ENCODE data around the gene ACAP2. TPM values are rescaled to one million over a fixed set of nuclear protein-coding genes. Genes with fewer than 3 reads are reported as not detected.
"Not testable (repeated sequence)": the region's sequence is repeated elsewhere in the genome, so short reads cannot be mapped to it uniquely, and the experiment has no call there.

ACAP2 gene
- 143 TPM for total RNA-seq

GRCh38 chr3:195442573-195443390, at the start of gene ACAP2:
Gene ACAP2 (minus strand): TSS chr3:195443020. CDS start chr3:195442847, 173 bp downstream.
- Histone ChIP-seq H3K4me1 (ENCODE audit: insufficient read depth, low read length) (peaks cover 54% of the 10 kb centered on the region), H3K9me3 (ENCODE audit: low read depth, low read length) (no peaks in the 10 kb centered on the region), H3K4me3 (ENCODE audit: low read length) (peak within 1 kb of the TSS; percentile 95), H3K27me3 (ENCODE audit: insufficient read depth, low read length) (no peaks in the 10 kb centered on the region)

GRCh38 chr3:195475614-195476013, 32.8 kb upstream of the ACAP2 start:
- Histone ChIP-seq H3K27me3 (ENCODE audit: insufficient read depth, low read length) (no peaks in the 10 kb centered on the region), H3K4me1 (ENCODE audit: insufficient read depth, low read length) (no peaks in the 10 kb centered on the region), H3K9me3 (ENCODE audit: low read depth, low read length) (no peaks in the 10 kb centered on the region), H3K4me3 (ENCODE audit: low read length) (no peak overlapping the region)

- H3K27me3 ChIP-seq (ENCODE audit: insufficient read depth, low read length); H3K9me3 ChIP-seq (ENCODE audit: low read depth, low read length); H3K4me3 ChIP-seq (ENCODE audit: low read length); H3K4me1 ChIP-seq (ENCODE audit: insufficient read depth, low read length): not testable (repeated sequence)
Observed at GRCh38 chr3:195475116-195475515, 32.3 kb upstream of the ACAP2 start.

- H3K27me3 ChIP-seq (ENCODE audit: insufficient read depth, low read length) = no peaks in the 10 kb centered on the region
- no peak overlapping the region for H3K4me3 ChIP-seq (ENCODE audit: low read length)
Observed at GRCh38 chr3:195468841-195469240, 26.0 kb upstream of the ACAP2 start.

GRCh38 chr3:195468391-195468776, 25.6 kb upstream of the ACAP2 start:
- no peaks in the 10 kb centered on the region for H3K9me3 ChIP-seq (ENCODE audit: low read depth, low read length)

More at GRCh38 chr3:195468841-195469240, 26.0 kb upstream of the ACAP2 start:
- Histone ChIP-seq H3K9me3 (ENCODE audit: low read depth, low read length) (no peaks in the 10 kb centered on the region), H3K4me1 (ENCODE audit: insufficient read depth, low read length) (no peaks in the 10 kb centered on the region)

GRCh38 chr3:195467641-195468390, 25.0 kb upstream of the ACAP2 start:
- Histone ChIP-seq H3K4me1 (ENCODE audit: insufficient read depth, low read length) (no peaks in the 10 kb centered on the region), H3K9me3 (ENCODE audit: low read depth, low read length) (no peaks in the 10 kb centered on the region), H3K4me3 (ENCODE audit: low read length) (no peak overlapping the region), H3K27me3 (ENCODE audit: insufficient read depth, low read length) (no peaks in the 10 kb centered on the region)

More at GRCh38 chr3:195468391-195468776, 25.6 kb upstream of the ACAP2 start:
- no peaks in the 10 kb centered on the region for H3K4me1 ChIP-seq (ENCODE audit: insufficient read depth, low read length)
- H3K27me3 ChIP-seq (ENCODE audit: insufficient read depth, low read length) = no peaks in the 10 kb centered on the region
- H3K4me3 ChIP-seq (ENCODE audit: low read length) = no peak overlapping the region

GRCh38 chr3:195466251-195466650, 23.4 kb upstream of the ACAP2 start:
- H3K27me3 ChIP-seq (ENCODE audit: insufficient read depth, low read length) = no peaks in the 10 kb centered on the region
- no peaks in the 10 kb centered on the region for H3K4me1 ChIP-seq (ENCODE audit: insufficient read depth, low read length)
- H3K9me3 ChIP-seq (ENCODE audit: low read depth, low read length) = no peaks in the 10 kb centered on the region
- no peak overlapping the region for H3K4me3 ChIP-seq (ENCODE audit: low read length)

- H3K4me3 ChIP-seq (ENCODE audit: low read length); H3K9me3 ChIP-seq (ENCODE audit: low read depth, low read length); H3K27me3 ChIP-seq (ENCODE audit: insufficient read depth, low read length): not testable (repeated sequence)
- peaks cover 10% of the 10 kb centered on the region for H3K4me1 ChIP-seq (ENCODE audit: insufficient read depth, low read length)
Observed at GRCh38 chr3:195462922-195463321, 20.1 kb upstream of the ACAP2 start.

- peaks cover 14% of the 10 kb centered on the region for H3K4me1 ChIP-seq (ENCODE audit: insufficient read depth, low read length)
- no peaks in the 10 kb centered on the region for H3K9me3 ChIP-seq (ENCODE audit: low read depth, low read length)
- H3K27me3 ChIP-seq (ENCODE audit: insufficient read depth, low read length) = no peaks in the 10 kb centered on the region
- H3K4me3 ChIP-seq (ENCODE audit: low read length) = no peak overlapping the region
Observed at GRCh38 chr3:195462308-195462610, 19.4 kb upstream of the ACAP2 start.

- Histone ChIP-seq H3K4me3 (ENCODE audit: low read length) (no peak overlapping the region), H3K27me3 (ENCODE audit: insufficient read depth, low read length) (no peaks in the 10 kb centered on the region), H3K4me1 (ENCODE audit: insufficient read depth, low read length) (peaks cover 14% of the 10 kb centered on the region), H3K9me3 (ENCODE audit: low read depth, low read length) (no peaks in the 10 kb centered on the region)
Observed at GRCh38 chr3:195461594-195462307, 18.9 kb upstream of the ACAP2 start.

GRCh38 chr3:195460091-195460713, 17.4 kb upstream of the ACAP2 start:
- H3K9me3 ChIP-seq (ENCODE audit: low read depth, low read length) = no peaks in the 10 kb centered on the region
- no peak overlapping the region for H3K4me3 ChIP-seq (ENCODE audit: low read length)
- H3K27me3 ChIP-seq (ENCODE audit: insufficient read depth, low read length) = no peaks in the 10 kb centered on the region
- peaks cover 14% of the 10 kb centered on the region for H3K4me1 ChIP-seq (ENCODE audit: insufficient read depth, low read length)

GRCh38 chr3:195458316-195458717, 15.5 kb upstream of the ACAP2 start:
- Histone ChIP-seq H3K4me1 (ENCODE audit: insufficient read depth, low read length) (peaks cover 14% of the 10 kb centered on the region), H3K27me3 (ENCODE audit: insufficient read depth, low read length) (no peaks in the 10 kb centered on the region), H3K4me3 (ENCODE audit: low read length) (no peak overlapping the region), H3K9me3 (ENCODE audit: low read depth, low read length) (no peaks in the 10 kb centered on the region)

GRCh38 chr3:195455789-195456188, 13.0 kb upstream of the ACAP2 start:
- Histone ChIP-seq H3K9me3 (ENCODE audit: low read depth, low read length) (no peaks in the 10 kb centered on the region), H3K4me3 (ENCODE audit: low read length) (no peak overlapping the region), H3K4me1 (ENCODE audit: insufficient read depth, low read length) (peaks cover 30% of the 10 kb centered on the region), H3K27me3 (ENCODE audit: insufficient read depth, low read length) (no peaks in the 10 kb centered on the region)

- H3K27me3 ChIP-seq (ENCODE audit: insufficient read depth, low read length) = no peaks in the 10 kb centered on the region
- no peaks in the 10 kb centered on the region for H3K9me3 ChIP-seq (ENCODE audit: low read depth, low read length)
- H3K4me3 ChIP-seq (ENCODE audit: low read length) = no peak overlapping the region
- H3K4me1 ChIP-seq (ENCODE audit: insufficient read depth, low read length) = peaks cover 32% of the 10 kb centered on the region
Observed at GRCh38 chr3:195453236-195453635, 10.4 kb upstream of the ACAP2 start.

All from mononuclear cell (primary cell).